Liver (tissue), 3 donors: ENCODE measurements around the gene EVC2.

Experiments used
- EGR1 ChIP-seq, 2 donors: IDR thresholded peaks; 2 replicates each; pipeline ENCODE4 v1.6.1; 2016 to 2018; ENCODE audit warnings: antibody characterized with exemption in 2 of 2, low read depth in 2 of 2
- RAD21 ChIP-seq, 2 donors: IDR thresholded peaks; 2 replicates each; pipeline ENCODE4 v1.6.1; 2016; ENCODE audit warnings: antibody characterized with exemption in 2 of 2, mild to moderate bottlenecking in 2 of 2
- TF ChIP-seq, protein P1 (sequence below): fragments of 150-350 bp; IDR thresholded peaks from 2 replicates; pipeline ENCODE4 v1.5.1; 2017; ENCODE audit warnings: improper control_type of control experiment, low read depth, low read length; ENCODE audit not compliant: missing input control
- TF ChIP-seq, protein P2 (sequence below): IDR thresholded peaks from 2 replicates; pipeline ENCODE4 v1.6.1; 2016; ENCODE audit warnings: antibody characterized with exemption
- TF ChIP-seq, protein P3 (sequence below): IDR thresholded peaks from 2 replicates; pipeline ENCODE4 v1.6.1; 2016; ENCODE audit warnings: antibody characterized with exemption
- donor health status: healthy.
- donor health status: healthy.

DNA sequence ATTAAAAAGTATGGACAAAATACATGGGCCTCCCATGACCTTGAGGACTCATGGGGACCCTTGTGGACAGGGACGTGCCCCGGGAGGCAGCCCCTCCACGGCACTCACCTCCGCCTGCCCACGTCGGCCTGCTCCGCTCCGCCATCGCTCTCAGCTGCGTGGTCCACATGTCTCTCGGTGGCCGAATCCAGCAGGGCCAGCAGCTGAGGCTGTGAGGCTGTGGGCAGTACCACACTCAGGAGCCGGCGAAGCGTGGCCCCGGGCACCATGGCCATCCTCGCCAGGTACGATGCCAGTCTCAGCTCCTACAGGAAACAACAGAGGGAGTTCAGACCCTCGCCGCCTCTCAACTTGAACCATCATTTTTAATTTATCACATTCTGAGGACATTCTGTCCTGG, 140.0 kb downstream of the EVC2 start:
- TF ChIP-seq EGR1 (IDR thresholded peaks at IDR 0.05; ENCODE audit: low read depth in 2 of 2) (no peak), RAD21 (IDR thresholded peaks at IDR 0.05) (no peak)
- TF ChIP-seq, protein P1, sequence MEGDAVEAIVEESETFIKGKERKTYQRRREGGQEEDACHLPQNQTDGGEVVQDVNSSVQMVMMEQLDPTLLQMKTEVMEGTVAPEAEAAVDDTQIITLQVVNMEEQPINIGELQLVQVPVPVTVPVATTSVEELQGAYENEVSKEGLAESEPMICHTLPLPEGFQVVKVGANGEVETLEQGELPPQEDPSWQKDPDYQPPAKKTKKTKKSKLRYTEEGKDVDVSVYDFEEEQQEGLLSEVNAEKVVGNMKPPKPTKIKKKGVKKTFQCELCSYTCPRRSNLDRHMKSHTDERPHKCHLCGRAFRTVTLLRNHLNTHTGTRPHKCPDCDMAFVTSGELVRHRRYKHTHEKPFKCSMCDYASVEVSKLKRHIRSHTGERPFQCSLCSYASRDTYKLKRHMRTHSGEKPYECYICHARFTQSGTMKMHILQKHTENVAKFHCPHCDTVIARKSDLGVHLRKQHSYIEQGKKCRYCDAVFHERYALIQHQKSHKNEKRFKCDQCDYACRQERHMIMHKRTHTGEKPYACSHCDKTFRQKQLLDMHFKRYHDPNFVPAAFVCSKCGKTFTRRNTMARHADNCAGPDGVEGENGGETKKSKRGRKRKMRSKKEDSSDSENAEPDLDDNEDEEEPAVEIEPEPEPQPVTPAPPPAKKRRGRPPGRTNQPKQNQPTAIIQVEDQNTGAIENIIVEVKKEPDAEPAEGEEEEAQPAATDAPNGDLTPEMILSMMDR, result no peak
- TF ChIP-seq, protein P2, sequence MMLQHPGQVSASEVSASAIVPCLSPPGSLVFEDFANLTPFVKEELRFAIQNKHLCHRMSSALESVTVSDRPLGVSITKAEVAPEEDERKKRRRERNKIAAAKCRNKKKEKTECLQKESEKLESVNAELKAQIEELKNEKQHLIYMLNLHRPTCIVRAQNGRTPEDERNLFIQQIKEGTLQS, result no peak
- TF ChIP-seq, protein P3, sequence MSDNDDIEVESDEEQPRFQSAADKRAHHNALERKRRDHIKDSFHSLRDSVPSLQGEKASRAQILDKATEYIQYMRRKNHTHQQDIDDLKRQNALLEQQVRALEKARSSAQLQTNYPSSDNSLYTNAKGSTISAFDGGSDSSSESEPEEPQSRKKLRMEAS, result no peak
